ENCODE measurements around the gene CEP85L. TPM values are rescaled to one million over a fixed set of nuclear protein-coding genes. Genes with fewer than 3 reads are reported as not detected.

The CEP85L gene
- total RNA-seq, 120 experiments from 2014 or later = 25.2 to 62.1 (median 36.1) TPM

Other genes with a start within 250 kb of the CEP85L start
- 10 to 100 TPM in 7 of 120 experiments, 1 to 10 TPM in 64, under 1 TPM in 45, not detected in 4; 0.22 to 33.1 (median 1.3) TPM for gene PLN, start 103.3 kb downstream of the CEP85L start, total RNA-seq
- 10 to 100 TPM; 14.8 to 32.4 (median 23.9) TPM for gene ASF1A, start 242.6 kb upstream of the CEP85L start, total RNA-seq